Anterior cingulate cortex (tissue), 58 donors: ENCODE measurements around the gene BBOX1.
"Not testable (repeated sequence)": the region's sequence is repeated elsewhere in the genome, so short reads cannot be mapped to it uniquely, and the experiment has no call there.

ENCODE experiments used
- DNase-seq, 58 donors: peaks; one replicate each; lab custom pipeline; 2025; lab: John Stamatoyannopoulos, UW

Gene BBOX1

GRCh38 chr11:27173545-27173944 lies 132.9 kb downstream of the BBOX1 start:
- DNase-seq: no peak

- DNase-seq: no peak
Measured at GRCh38 chr11:27174021-27174420, 133.4 kb downstream of the BBOX1 start.

GRCh38 chr11:27174672-27175210 lies 134.1 kb downstream of the BBOX1 start:
- DNase-seq: no peak

GRCh38 chr11:27175562-27175961 lies 134.9 kb downstream of the BBOX1 start:
- DNase-seq: not testable (repeated sequence)
